Colonic mucosa (tissue), 4 donors: Measurements from ENCODE around the gene TTC28. TPM values are rescaled to one million over a fixed set of nuclear protein-coding genes. Genes with fewer than 3 reads are reported as not detected.

Experiments used
- DNase-seq: peaks from one replicate; pipeline ENCODE4 v3.0.0-alpha.2; 2020
- H3K27ac ChIP-seq: fragments of 200-600 bp; one replicate; pipeline ENCODE4 v1.8.0; 2021
- H3K27me3 ChIP-seq: fragments of 200-600 bp; one replicate; pipeline ENCODE4 v1.8.0; 2021
- H3K36me3 ChIP-seq: fragments of 200-600 bp; one replicate; pipeline ENCODE4 v1.8.0; 2021
- H3K4me1 ChIP-seq: fragments of 200-600 bp; one replicate; pipeline ENCODE4 v1.8.0; 2021; ENCODE audit warnings: mild to moderate bottlenecking
- H3K4me3 ChIP-seq: fragments of 200-600 bp; one replicate; pipeline ENCODE4 v1.8.0; 2021
- H3K9ac ChIP-seq, 2 donors: one replicate each; pipeline ENCODE4 v1.7.0; 2013; ENCODE audit warnings: control low read depth in 2 of 2, low read depth in 2 of 2, low read length in 2 of 2
- H3K9me3 ChIP-seq: fragments of 200-600 bp; one replicate; pipeline ENCODE4 v1.8.0; 2021
- intact Hi-C: fragments of 100-400 bp; cut with DNase I; formaldehyde crosslinking; loops from one replicate; pipeline ENCODE4 v1.14.1; 2022
- total RNA-seq, 2 donors: library from RNA; stranded (reverse); fragmentation: NEBNext Ultra II Directional in 1 of 2; extraction: Animal tissue kit (Norgen Biotek cat#: 25700) in 1 of 2; gene quantifications; one replicate each; pipeline ENCODE4 v1.2.1, GENCODE V29; 2021
- TF ChIP-seq, protein P1 (sequence below): fragments of 200-600 bp; IDR thresholded peaks from one replicate; pipeline ENCODE4 v1.8.0; 2022; ENCODE audit warnings: antibody characterized with exemption, mild to moderate bottlenecking
- donor health status: healthy.
- donor health status: DM: no; HTN: no; CAD: no.
- donor health status: DM: no; HTN: no; CAD: no.

TTC28 gene
- total RNA-seq, 2 donors from 2014 or later, result 6.6 to 9.2 TPM

DNA sequence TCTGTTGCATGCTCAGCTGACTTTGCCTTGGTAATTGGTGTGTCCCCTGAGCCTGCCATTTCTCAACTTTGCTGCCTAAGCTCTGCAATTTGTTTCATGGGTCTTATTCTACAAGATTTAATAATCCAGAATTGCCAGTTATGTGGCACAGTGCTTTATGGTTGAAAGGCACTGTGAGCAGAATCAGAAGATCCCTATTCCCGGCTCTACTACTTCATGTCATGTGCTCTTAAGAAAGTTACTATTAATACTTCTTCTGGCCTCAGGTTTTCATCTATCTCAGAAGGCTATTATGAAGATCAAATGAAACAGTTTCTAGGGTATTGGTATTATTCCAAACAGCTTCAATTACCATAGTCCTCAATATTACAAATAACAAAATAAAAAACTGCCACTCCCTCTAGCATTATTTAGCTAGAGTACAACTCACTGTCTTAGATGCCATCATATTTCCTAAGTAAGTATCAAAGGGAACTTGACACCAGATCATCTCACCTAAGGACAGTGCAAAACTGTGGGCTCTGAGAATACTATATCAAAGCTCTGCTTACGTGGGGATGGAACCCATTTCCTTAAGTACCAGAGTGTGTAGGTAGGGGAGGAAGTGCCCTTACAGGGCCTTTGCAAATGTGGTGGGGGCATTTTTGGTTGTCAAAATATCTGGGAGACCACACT lies 560.5 kb downstream of the TTC28 start:
- intact Hi-C loops, result no loop called here
- Histone ChIP-seq H3K4me3 (no peak overlapping the region), H3K27me3 (no peaks in the 10 kb centered on the region), H3K27ac (no peak overlapping the region), H3K36me3 (no peaks in the 10 kb centered on the region), H3K9ac (no peak overlapping the region), H3K9me3 (no peaks in the 10 kb centered on the region), H3K4me1 (no peaks in the 10 kb centered on the region)
- DNase-seq, result no peak
- TF ChIP-seq, protein P1, sequence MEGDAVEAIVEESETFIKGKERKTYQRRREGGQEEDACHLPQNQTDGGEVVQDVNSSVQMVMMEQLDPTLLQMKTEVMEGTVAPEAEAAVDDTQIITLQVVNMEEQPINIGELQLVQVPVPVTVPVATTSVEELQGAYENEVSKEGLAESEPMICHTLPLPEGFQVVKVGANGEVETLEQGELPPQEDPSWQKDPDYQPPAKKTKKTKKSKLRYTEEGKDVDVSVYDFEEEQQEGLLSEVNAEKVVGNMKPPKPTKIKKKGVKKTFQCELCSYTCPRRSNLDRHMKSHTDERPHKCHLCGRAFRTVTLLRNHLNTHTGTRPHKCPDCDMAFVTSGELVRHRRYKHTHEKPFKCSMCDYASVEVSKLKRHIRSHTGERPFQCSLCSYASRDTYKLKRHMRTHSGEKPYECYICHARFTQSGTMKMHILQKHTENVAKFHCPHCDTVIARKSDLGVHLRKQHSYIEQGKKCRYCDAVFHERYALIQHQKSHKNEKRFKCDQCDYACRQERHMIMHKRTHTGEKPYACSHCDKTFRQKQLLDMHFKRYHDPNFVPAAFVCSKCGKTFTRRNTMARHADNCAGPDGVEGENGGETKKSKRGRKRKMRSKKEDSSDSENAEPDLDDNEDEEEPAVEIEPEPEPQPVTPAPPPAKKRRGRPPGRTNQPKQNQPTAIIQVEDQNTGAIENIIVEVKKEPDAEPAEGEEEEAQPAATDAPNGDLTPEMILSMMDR, result no peak

DNA sequence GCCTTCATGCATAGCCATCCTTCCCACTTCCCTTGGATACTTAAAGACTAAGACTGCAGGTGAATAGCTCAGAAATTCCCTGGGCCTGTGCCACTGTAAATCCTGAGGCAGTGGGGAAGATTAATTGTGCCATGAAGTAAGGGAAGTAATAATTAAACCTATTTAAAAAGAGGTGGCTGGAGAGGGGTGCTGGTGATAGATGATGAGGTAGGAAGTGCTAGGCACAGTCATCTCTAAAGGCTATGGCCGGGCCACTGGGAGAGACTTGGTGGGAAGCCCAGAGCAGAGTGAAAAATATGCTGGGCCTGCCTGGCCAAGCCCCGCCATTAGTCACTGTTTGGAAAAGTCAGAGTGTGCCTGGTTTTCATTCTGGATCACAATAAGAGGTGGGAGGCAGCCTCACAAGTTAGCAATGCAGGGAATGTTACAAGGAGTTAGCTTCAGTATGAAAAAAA lies 563.4 kb downstream of the TTC28 start:
- H3K36me3 ChIP-seq, result no peaks in the 10 kb centered on the region
- no peak overlapping the region for H3K9ac ChIP-seq
- no peak overlapping the region for H3K4me3 ChIP-seq
- H3K4me1 ChIP-seq, result no peaks in the 10 kb centered on the region
- no peak for DNase-seq
- no peaks in the 10 kb centered on the region for H3K9me3 ChIP-seq
- intact Hi-C loops, result no loop called here
- TF ChIP-seq, protein P1, result no peak
- H3K27ac ChIP-seq, result no peak overlapping the region
- no peaks in the 10 kb centered on the region for H3K27me3 ChIP-seq

DNA sequence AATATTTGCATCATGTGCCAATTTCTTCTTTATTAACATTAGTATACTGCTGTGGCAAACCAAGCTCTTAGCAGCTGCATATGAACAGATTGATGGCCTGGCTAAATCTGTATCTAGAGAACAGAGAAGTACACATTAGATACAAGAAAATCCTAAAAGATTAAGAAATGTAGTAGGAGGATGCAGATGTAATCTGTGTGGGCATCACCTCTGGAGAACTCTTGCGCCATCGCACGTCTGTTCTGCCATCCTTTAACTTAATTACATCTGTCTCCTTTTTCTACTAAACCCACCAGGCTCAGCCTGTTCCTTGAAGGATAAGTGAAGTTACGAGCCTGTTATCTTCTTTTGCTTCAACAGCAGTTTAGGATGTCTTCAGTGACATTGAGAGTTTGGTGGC lies 564.2 kb downstream of the TTC28 start:
- no peak overlapping the region for H3K9ac ChIP-seq
- no peak for DNase-seq
- H3K36me3 ChIP-seq, result no peaks in the 10 kb centered on the region
- no peak overlapping the region for H3K4me3 ChIP-seq
- H3K9me3 ChIP-seq, result no peaks in the 10 kb centered on the region
- intact Hi-C loops, result no loop called here
- H3K27ac ChIP-seq, result no peak overlapping the region
- H3K27me3 ChIP-seq, result no peaks in the 10 kb centered on the region
- TF ChIP-seq, protein P1, result no peak
- no peaks in the 10 kb centered on the region for H3K4me1 ChIP-seq

DNA sequence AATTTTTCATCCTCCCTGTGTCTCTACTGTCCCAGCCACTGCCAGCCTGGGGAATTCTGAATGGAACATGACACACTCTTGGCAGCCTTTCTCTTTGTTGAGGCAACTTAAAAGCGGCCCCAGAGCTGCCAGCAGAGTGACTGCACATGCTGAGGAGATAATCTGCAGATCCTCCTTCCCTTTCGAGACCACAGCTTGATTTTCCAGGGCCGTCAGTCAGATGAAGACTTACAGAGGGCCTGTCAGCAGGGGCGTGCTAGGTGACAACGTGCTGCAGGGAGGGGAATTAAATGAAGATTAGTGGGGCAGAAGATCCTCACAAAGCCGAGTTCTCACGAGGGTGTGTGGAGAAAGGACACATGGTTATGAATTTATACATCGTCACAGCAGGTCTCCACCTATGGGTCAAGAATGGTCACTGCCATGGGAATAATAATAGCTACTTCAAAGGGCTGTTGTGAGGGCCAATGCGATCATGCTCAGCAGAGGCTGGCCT lies 567.0 kb downstream of the TTC28 start:
- H3K9ac ChIP-seq, result no peak overlapping the region
- DNase-seq, result no peak
- H3K4me3 ChIP-seq, result no peak overlapping the region
- H3K36me3 ChIP-seq, result no peaks in the 10 kb centered on the region
- intact Hi-C loops, result no loop called here
- H3K4me1 ChIP-seq, result no peaks in the 10 kb centered on the region
- H3K9me3 ChIP-seq, result no peaks in the 10 kb centered on the region
- TF ChIP-seq, protein P1, result peak; percentile 36
- no peak overlapping the region for H3K27ac ChIP-seq
- no peaks in the 10 kb centered on the region for H3K27me3 ChIP-seq

DNA sequence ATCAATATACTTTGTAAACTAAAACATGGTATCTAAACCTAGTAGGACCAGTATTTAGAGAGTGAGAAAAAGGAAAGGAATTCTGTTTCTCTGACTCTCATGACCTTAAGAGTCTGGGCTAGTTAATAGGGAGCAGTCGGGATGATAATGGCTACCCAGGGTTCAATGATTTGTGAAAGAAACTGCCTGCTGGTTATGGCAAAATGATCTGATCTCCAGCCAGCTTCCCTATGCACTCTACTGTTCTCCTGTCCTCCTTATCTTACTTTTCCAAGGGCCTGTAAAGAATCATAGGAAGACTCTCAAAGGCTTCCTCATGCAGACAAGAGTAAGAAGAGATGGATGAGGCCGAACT lies 567.5 kb downstream of the TTC28 start:
- no peaks in the 10 kb centered on the region for H3K36me3 ChIP-seq
- DNase-seq, result no peak
- intact Hi-C loops, result no loop called here
- H3K27ac ChIP-seq, result no peak overlapping the region
- TF ChIP-seq, protein P1, result no peak
- no peaks in the 10 kb centered on the region for H3K9me3 ChIP-seq
- H3K27me3 ChIP-seq, result no peaks in the 10 kb centered on the region
- no peak overlapping the region for H3K9ac ChIP-seq
- H3K4me3 ChIP-seq, result no peak overlapping the region
- no peaks in the 10 kb centered on the region for H3K4me1 ChIP-seq
